Urinary bladder (tissue), 4 donors: Measurements from ENCODE around the gene OR7A5. TPM values are rescaled to one million over a fixed set of nuclear protein-coding genes. Genes with fewer than 3 reads are reported as not detected.
"Not testable (repeated sequence)": the region's sequence is repeated elsewhere in the genome, so short reads cannot be mapped to it uniquely, and the experiment has no call there.

Experiments used
- DNase-seq: peaks from one replicate; pipeline ENCODE4 v3.0.0-alpha.2; 2015; ENCODE audit errors: extremely low spot score
- H3K27ac ChIP-seq: one replicate; pipeline ENCODE4 v1.5.1; 2013; ENCODE audit warnings: low read depth, mild to moderate bottlenecking, moderate library complexity
- H3K36me3 ChIP-seq: one replicate; pipeline ENCODE4 v1.6.1; 2013; ENCODE audit warnings: mild to moderate bottlenecking, moderate library complexity; ENCODE audit not compliant: insufficient read depth
- H3K4me1 ChIP-seq: one replicate; pipeline ENCODE4 v1.6.1; 2013; ENCODE audit warnings: mild to moderate bottlenecking, moderate library complexity; ENCODE audit not compliant: insufficient read depth
- H3K4me3 ChIP-seq: one replicate; pipeline ENCODE4 v1.5.1; 2013; ENCODE audit warnings: low read depth, low read length
- WGBS: extraction: QIAGEN DNeasy Blood & Tissue Kit; methylation state at CpG from one replicate; pipeline ENCODE4 v1.1.7; 2013; 5-methylcytosine and 5-hydroxymethylcytosine counted together
- polyA plus RNA-seq: library from polyadenylated mRNA; stranded (reverse); fragments of 200-250 nt; gene quantifications from one replicate; pipeline ENCODE4 v1.2.3, GENCODE V29; 2013
- total RNA-seq: library from RNA; depleted of rRNA; stranded (reverse); fragments of >200 nt; gene quantifications from one replicate; pipeline ENCODE4 v1.2.3, GENCODE V29; 2014
- donor health status: healthy with polysubstance abuse.
- donor health status: healthy.

The OR7A5 gene
- total and polyA plus RNA-seq, 2 donors, result not detected

GRCh38 chr19:14809272-14810057 is 25.5 kb downstream of the OR7A5 start:
- no peak overlapping the region for H3K4me3 ChIP-seq
- no peak for DNase-seq
- 56% methylated on average over 9 of the region's 9 CpGs for WGBS
- H3K4me1 ChIP-seq, result no peaks in the 10 kb centered on the region
- no peaks in the 10 kb centered on the region for H3K36me3 ChIP-seq
- no peak overlapping the region for H3K27ac ChIP-seq

DNA sequence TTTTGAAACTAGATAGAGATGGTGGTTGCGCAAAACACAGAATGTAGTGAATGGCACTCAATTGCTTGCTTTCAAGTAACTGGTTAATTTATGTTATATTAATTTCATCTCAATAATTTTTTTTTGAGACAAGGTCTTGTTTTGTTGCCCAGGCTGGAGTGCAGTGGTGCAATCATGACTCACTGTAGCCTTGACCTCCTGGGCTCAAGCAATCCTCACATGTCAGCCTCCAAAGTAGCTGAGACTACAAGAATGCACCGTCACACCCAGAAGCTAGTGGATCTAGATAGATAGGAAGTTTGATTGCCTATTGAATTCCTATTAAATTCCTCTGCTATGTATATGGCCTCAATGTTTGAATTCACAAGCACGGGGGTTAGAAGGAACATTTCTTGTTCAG is 30.2 kb downstream of the OR7A5 start:
- Histone ChIP-seq H3K4me3 (no peak overlapping the region), H3K36me3 (no peaks in the 10 kb centered on the region), H3K4me1 (no peaks in the 10 kb centered on the region), H3K27ac (no peak overlapping the region)
- DNase-seq, result no peak
- WGBS, result 81% methylated on average over 3 of the region's 3 CpGs

DNA sequence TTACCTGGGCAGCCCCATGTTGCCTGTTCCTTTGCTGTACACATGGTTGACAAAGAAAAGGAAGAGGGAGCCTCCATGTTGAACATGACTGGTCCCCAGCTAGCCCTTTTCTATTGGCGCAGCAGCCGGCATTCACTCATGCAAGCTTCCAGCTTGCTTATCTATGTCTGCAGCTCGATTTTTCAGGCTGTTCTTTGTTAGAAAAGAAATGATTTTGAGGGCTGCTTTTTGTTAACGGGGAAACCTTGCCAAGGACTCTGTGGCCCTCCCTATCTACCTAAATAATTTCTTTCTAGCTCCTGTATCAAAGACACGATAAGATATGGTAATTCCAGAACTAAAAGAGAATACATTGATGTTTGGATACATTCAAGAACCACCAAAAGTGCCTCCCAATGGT is 36.2 kb downstream of the OR7A5 start:
- no peak overlapping the region for H3K27ac ChIP-seq
- DNase-seq, result no peak
- no peak overlapping the region for H3K4me3 ChIP-seq
- H3K36me3 ChIP-seq, result no peaks in the 10 kb centered on the region
- 69% methylated on average over 5 of the region's 5 CpGs for WGBS
- no peaks in the 10 kb centered on the region for H3K4me1 ChIP-seq

DNA sequence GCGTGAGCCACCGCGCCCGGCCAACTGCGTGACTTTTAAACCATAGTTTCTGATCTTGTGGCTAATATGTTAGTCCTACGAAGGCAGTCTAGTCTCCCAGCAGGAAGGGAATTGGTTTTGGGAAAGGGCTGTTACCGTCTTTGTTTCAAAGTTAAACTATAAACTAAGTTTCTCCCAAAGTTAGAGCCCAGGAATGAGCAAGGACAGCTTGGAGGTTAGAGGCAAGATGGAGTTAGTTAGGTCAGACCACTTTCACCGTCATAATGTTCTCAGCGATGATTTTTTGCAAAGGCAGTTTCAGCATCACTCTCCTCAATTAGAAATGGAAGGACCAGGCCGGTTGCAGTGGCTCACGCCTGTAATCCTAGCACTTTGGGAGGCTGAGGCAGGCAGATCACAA is 39.0 kb downstream of the OR7A5 start:
- no peak for DNase-seq
- Histone ChIP-seq H3K27ac (no peak overlapping the region), H3K4me3 (no peak overlapping the region), H3K36me3 (no peaks in the 10 kb centered on the region), H3K4me1 (no peaks in the 10 kb centered on the region)
- WGBS, result 88% methylated on average over 11 of the region's 11 CpGs

DNA sequence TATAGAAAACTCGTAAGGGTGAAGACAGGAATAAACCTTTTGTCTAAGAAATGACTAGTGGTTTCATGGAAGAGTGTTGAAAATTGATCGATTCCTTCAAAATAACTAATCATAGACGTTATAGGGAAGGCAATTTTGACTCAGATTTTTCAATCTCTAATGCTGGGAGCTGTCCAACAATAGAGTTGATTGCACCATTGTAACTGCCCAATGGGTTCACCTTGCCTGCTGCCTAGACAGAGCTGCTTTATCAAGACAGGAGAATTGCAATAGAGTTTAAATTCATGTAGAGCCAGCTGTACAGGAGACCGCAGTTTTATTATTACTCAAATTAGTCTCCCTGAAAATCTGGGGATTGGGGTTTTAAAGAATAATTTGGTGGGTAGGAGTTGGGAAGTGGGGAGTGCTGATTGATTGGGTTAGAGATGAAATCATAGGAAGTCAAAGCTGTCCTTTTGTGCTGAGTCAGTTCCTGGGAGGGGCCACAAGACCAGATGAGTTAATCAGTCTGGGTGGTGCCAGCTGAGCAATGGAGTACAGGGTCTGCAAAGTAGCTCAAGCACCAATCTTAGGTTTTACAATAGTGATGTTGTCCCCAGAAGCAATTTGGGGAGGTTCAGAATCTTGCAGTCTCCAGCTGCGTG is 39.8 kb downstream of the OR7A5 start:
- no peak overlapping the region for H3K4me3 ChIP-seq
- no peak overlapping the region for H3K27ac ChIP-seq
- 83% methylated on average over 5 of the region's 5 CpGs for WGBS
- no peak for DNase-seq
- H3K36me3 ChIP-seq, result no peaks in the 10 kb centered on the region
- H3K4me1 ChIP-seq, result no peaks in the 10 kb centered on the region

DNA sequence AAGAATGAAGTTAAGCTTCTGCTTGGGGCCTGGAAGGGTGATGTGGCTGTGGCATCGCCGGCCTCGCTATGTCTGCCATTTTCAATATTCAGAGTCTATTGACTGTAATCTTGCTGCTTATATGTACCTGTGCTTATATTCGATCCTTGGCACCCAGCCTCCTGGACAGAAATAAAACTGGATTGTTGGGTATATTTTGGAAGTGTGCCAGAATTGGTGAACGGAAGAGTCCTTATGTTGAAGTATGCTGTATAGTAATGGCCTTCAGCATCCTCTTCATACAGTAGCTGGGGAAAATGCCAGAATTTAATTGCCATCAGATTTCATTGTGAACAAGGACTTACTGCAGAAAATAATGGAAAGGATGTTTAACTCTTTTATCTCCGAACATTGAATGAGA is 42.7 kb downstream of the OR7A5 start:
- H3K36me3 ChIP-seq, H3K4me3 ChIP-seq, H3K27ac ChIP-seq, H3K4me1 ChIP-seq, DNase-seq: not testable (repeated sequence)
- WGBS, result 82% methylated on average over 6 of the region's 6 CpGs

DNA sequence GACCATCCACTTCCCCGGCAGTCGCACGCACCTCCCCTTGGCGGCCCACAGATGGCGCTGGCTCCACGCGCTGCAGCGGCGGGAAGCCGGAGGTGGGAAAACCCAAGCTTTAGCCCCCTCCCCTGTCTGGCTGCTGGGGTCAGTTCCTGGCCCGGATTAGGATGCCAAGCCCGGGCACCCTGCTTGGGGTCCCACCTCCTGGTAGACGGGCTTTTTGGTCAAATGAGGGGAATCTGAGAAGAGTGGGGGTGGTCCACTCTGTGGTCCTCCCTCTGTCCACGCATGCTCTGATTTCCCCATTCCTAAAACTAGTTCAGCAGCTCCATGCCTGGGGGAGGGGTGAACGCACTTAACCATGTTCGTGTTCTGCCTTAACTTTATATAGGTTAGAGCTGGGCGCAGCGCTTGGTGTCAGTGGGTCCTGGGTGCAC is 48.5 kb downstream of the OR7A5 start:
- no peak for DNase-seq
- Histone ChIP-seq H3K27ac (no peak overlapping the region), H3K4me1 (no peaks in the 10 kb centered on the region), H3K4me3 (no peak overlapping the region), H3K36me3 (no peaks in the 10 kb centered on the region)
- 18% methylated on average over 18 of the region's 18 CpGs for WGBS

DNA sequence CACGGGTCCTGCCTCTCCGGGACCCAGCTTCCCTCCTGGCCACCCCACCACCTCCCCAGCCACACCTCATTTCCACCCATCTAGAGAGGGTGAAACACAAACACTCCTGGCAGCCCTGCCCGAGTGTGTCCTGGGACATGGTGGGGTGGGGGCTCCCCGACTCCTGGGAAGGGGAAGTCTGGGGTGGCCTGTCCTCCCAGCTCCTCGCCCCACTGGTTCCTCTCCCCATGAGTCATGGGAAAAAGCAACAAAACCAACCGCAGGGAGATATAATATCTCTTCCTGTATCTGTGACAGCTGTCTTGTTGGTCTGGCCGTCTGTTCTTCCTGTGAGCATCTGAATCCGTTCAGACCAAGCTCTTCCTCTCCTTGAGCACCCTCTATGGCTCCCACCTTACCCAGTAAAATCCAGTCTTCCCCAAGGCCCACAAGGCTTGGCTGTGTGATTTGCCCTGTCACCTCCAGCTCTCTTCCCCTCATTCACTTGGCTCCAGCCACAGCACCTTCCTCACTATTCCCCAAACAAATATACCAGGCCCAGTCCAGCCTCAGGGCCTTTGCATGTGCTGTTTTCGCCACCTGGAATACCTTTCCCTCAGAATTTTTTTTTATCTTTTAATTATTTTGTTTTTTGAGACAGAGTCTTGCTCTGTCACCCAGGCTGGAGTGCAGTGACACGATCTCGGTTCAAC is 49.7 kb downstream of the OR7A5 start:
- H3K4me1 ChIP-seq, DNase-seq, H3K36me3 ChIP-seq, H3K27ac ChIP-seq, H3K4me3 ChIP-seq: not testable (repeated sequence)
- WGBS, result 59% methylated on average over 9 of the region's 11 CpGs

DNA sequence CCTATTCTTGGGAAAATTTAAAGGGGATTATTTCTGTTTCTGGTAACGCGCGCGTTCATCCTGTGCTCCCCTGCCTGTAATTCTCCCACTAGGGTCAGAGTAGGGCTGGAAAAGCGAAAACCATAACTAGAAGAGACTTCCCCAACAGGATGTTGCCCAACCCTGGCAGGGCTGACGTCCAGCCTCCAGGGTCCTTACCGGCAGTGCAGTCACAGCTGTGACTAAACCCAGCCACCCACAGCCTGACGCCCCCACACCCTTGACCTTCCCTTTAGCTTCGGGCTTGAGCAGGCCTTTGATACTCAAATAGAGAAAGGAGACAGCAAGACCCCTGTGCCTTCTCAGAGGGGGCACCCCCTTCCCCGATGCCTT is 50.3 kb downstream of the OR7A5 start:
- not testable (repeated sequence) for H3K4me1 ChIP-seq, DNase-seq, H3K36me3 ChIP-seq, H3K4me3 ChIP-seq, H3K27ac ChIP-seq
- 56% methylated on average over 9 of the region's 10 CpGs for WGBS

GRCh38 chr19:14783410-14783998 is 51.5 kb downstream of the OR7A5 start:
- not testable (repeated sequence) for H3K4me3 ChIP-seq, H3K36me3 ChIP-seq, DNase-seq, H3K4me1 ChIP-seq, H3K27ac ChIP-seq
- WGBS, result 58% methylated on average over 7 of the region's 8 CpGs

DNA sequence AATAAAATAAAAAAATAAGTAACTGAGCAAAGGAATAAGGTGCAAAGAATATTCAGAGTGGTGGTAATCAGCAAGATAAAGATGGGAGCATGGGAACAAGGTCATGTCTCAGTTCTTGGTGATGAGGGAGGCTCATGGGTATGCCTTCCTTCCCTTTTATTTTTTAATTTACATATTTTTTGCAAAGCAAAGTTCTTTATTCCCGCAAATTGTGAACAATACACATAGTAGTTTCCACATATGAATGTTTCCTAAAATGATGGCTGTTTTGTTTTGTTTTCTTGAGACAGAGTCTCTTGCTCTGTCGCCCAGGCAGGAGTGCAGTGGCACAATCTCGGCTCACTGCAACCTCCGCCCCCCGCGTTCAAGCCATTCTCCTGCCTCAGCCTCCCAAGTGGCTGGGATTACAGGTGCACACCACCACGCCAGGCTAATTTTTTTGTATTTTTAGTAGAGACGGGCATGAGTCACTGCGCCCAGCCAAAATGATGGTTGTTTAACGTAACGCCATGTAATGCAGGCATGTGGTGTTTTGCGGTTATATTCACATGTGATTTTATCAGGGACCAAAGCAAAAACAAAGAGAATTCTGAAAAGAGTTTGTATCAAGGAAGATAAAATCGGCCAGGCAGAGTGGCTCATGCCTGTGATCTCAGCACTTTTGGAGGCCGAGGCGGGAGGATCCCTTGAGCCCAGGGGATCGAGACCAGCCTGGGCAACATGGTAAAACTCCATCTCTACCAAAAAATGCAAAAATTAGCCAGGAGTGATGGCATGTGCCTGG is 52.2 kb downstream of the OR7A5 start:
- Histone ChIP-seq H3K36me3 (no peaks in the 10 kb centered on the region), H3K27ac (no peak overlapping the region), H3K4me1 (no peaks in the 10 kb centered on the region), H3K4me3 (no peak overlapping the region)
- no peak for DNase-seq
- WGBS, result 88% methylated on average over 16 of the region's 16 CpGs

DNA sequence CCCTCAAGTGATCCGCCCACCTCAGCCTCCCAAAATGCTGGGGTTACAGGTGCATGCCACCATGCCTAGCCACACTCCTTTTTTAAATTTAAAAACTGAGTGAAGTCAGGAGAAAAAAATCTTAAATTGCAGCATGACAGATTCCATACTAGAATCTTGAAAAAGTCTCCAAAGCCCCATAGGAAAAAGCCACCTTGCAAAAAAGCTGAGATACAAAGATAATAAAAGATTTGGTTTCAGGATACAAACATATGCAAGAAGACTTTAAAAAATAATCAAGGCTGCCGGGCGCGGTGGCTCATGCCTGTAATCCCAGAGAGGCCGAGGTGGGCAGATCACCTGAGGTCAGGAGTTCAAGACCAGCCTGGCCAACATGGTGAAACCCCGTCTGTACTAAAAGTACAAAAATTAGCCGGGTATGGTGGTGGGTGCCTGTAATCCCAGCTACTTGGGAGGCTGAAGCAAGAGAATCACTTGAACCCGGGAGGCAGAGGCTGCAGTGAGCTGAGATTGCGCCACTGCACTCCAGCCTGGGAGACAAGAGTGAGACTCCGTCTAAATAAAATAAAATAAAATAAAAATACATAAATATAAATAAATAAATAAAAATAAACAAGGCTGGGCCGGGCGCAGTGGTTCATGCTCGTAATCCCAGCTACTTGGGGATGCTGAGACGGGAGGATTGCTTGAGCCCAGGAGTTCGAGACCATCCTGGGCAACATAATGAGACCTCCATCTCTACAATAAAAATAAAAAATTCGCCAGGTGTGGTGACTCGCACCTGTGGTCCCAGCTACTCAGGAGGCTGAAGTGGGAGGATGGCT is 53.1 kb downstream of the OR7A5 start:
- not testable (repeated sequence) for H3K4me1 ChIP-seq, DNase-seq, H3K4me3 ChIP-seq, H3K27ac ChIP-seq, H3K36me3 ChIP-seq
- WGBS, result 90% methylated on average over 17 of the region's 17 CpGs
